CD4-positive, CD25-positive, alpha-beta regulatory T cell (primary cell): ENCODE results near the gene CDH23. TPM values are rescaled to one million over a fixed set of nuclear protein-coding genes. Genes with fewer than 3 reads are reported as not detected.
A peak's percentile ranks its signal among the peaks of the same experiment; 100 is the strongest.
"Not testable (repeated sequence)": the region's sequence is repeated elsewhere in the genome, so short reads cannot be mapped to it uniquely, and the experiment has no call there.

Experiments
- ATAC-seq, 2 donors: fragments of 150-1000 bp; cut with Tn5 transposase; one replicate each; pipeline ENCODE4 v1.10.0; 2021; ENCODE audit warnings: low read depth in 2 of 2, moderate number of reproducible peaks in 2 of 2, moderate library complexity in 1 of 2
- DNase-seq, 3 donors: peaks; one replicate each; pipeline versions ENCODE4 v3.0.0 to v3.0.0-alpha.2; 2012 to 2022; ENCODE audit warnings: mixed read lengths in 1 of 3
- H3K27ac ChIP-seq: one replicate; pipeline ENCODE4 v1.7.0; 2013; ENCODE audit warnings: mild to moderate bottlenecking, low read length; ENCODE audit not compliant: insufficient read depth, poor library complexity, severe bottlenecking
- H3K27me3 ChIP-seq: one replicate; pipeline ENCODE4 v1.7.0; 2013; ENCODE audit warnings: low read length; ENCODE audit not compliant: control insufficient read depth, insufficient read depth
- H3K36me3 ChIP-seq: one replicate; pipeline ENCODE4 v1.7.0; 2013; ENCODE audit warnings: mild to moderate bottlenecking, low read length, moderate library complexity; ENCODE audit not compliant: control insufficient read depth, insufficient read depth
- H3K4me1 ChIP-seq: 2 replicates; pipeline ENCODE4 v1.7.0; 2013; ENCODE audit warnings: mild to moderate bottlenecking, low read length; ENCODE audit not compliant: insufficient read depth, control insufficient read depth, poor library complexity, severe bottlenecking
- H3K4me3 ChIP-seq: one replicate; pipeline ENCODE4 v1.7.0; 2013; ENCODE audit warnings: low read depth, mild to moderate bottlenecking, low read length, moderate library complexity
- H3K9me3 ChIP-seq, 2 experiments: 1 replicate in 1 of 2; 2 replicates in 1 of 2; pipeline ENCODE4 v1.7.0; 2013; ENCODE audit warnings: low read length in 2 of 2, mild to moderate bottlenecking in 1 of 2, moderate library complexity in 1 of 2; ENCODE audit not compliant: control insufficient read depth in 2 of 2
- H3K27ac Mint-ChIP-seq, 3 donors: one replicate each; pipeline ENCODE4 v1.8.0; 2020 to 2022; ENCODE audit warnings: mild to moderate bottlenecking in 3 of 3, mixed read lengths in 3 of 3, moderate library complexity in 2 of 3
- H3K27me3 Mint-ChIP-seq: one replicate; pipeline ENCODE4 v1.8.0; 2022; ENCODE audit warnings: mild to moderate bottlenecking, mixed read lengths
- H3K36me3 Mint-ChIP-seq: one replicate; pipeline ENCODE4 v1.8.0; 2020; ENCODE audit warnings: mixed read lengths
- H3K4me1 Mint-ChIP-seq, 4 donors: one replicate each; pipeline ENCODE4 v1.8.0; 2020 to 2022; ENCODE audit warnings: mixed read lengths in 4 of 4, mild to moderate bottlenecking in 1 of 4
- H3K4me3 Mint-ChIP-seq, 4 donors: one replicate each; pipeline ENCODE4 v1.8.0; 2020 to 2022; ENCODE audit warnings: mild to moderate bottlenecking in 4 of 4, mixed read lengths in 4 of 4, moderate library complexity in 3 of 4
- H3K9me3 Mint-ChIP-seq, 7 donors: one replicate each; pipeline ENCODE4 v1.8.0; 2020 to 2022; ENCODE audit warnings: mixed read lengths in 7 of 7, mild to moderate bottlenecking in 3 of 7, moderate library complexity in 2 of 7
- polyA plus RNA-seq, 4 donors: library from polyadenylated mRNA; unstranded; fragments of 300-500 nt; fragmentation: Illumina TruSeq; gene quantifications; one replicate each; pipeline ENCODE4 v1.2.3, GENCODE V29; 2021
- total RNA-seq: library from RNA; stranded (reverse); gene quantifications from one replicate; pipeline ENCODE4 v1.2.3, GENCODE V29; 2022

Gene CDH23
- total and polyA plus RNA-seq, 5 donors from 2014 or later, result 0.17 to 5.6 (median 1.1) TPM

DNA sequence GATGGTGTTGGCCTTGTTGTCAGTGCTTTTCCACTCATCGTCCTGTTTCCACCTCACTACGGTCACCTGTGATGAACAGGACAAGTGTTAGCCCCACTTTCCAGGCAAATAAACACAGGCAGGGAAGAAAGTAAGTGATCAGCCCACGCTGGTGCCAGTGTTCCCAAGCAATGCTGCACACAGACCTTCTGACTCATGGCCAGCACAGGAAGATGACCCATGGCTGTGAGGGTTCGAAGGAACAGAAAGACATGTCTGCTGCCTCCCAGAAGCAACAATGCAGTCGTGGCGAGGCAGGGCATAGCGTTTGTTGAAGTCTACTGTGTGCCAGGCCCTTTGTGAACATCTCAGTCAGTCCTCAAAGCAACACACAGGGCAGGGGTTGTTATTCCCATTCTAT, 41.9 kb upstream of the CDH23 start:
- no peak for DNase-seq
- no peak overlapping the region for H3K27ac Mint-ChIP-seq
- H3K9me3 Mint-ChIP-seq, result no peaks in the 10 kb centered on the region
- Histone ChIP-seq H3K36me3 (peaks cover 25% of the 10 kb centered on the region), H3K4me1 (no peaks in the 10 kb centered on the region), H3K27ac (no peak overlapping the region), H3K4me3 (no peak overlapping the region), H3K9me3 (no peaks in the 10 kb centered on the region), H3K27me3 (no peaks in the 10 kb centered on the region)
- no peaks in the 10 kb centered on the region for H3K4me1 Mint-ChIP-seq
- no peak overlapping the region for H3K4me3 Mint-ChIP-seq
- H3K36me3 Mint-ChIP-seq, result peaks cover 45% of the 10 kb centered on the region
- ATAC-seq, result no peak
- no peaks in the 10 kb centered on the region for H3K27me3 Mint-ChIP-seq

GRCh38 chr10:71355886-71356285, 40.8 kb upstream of the CDH23 start:
- peaks cover 40% of the 10 kb centered on the region for H3K36me3 Mint-ChIP-seq
- ATAC-seq (no peak), DNase-seq (no peak)
- Histone ChIP-seq H3K9me3 (no peaks in the 10 kb centered on the region), H3K27ac (no peak overlapping the region), H3K4me3 (no peak overlapping the region), H3K4me1 (no peaks in the 10 kb centered on the region), H3K36me3 (peaks cover 23% of the 10 kb centered on the region), H3K27me3 (no peaks in the 10 kb centered on the region)
- H3K4me3 Mint-ChIP-seq, result no peak overlapping the region
- H3K27ac Mint-ChIP-seq, result no peak overlapping the region
- no peaks in the 10 kb centered on the region for H3K9me3 Mint-ChIP-seq
- no peaks in the 10 kb centered on the region for H3K4me1 Mint-ChIP-seq
- H3K27me3 Mint-ChIP-seq, result no peaks in the 10 kb centered on the region

DNA sequence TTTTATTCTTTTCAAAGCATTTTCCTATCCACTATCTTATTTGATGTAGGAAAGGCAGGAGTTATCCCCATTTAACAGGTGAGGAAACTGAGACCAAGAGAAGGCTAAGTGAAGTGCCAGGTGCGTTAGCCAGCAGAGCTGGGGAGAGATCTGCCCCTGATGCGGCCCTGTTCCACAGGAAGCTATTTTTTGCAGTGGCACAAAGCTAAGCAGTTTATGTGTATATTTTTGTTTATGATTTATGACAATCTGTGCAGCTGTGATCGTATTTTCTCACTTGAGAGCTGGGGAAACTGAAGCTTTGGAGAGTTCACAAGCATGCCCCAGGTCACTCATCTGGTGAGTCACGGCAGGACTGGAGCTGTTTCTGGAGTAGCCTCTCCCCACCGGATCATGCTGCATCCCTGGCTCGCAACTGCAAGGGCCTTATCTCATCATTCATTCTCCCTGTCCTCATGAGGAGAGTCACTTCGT, 38.9 kb upstream of the CDH23 start:
- H3K4me3 Mint-ChIP-seq, result no peak overlapping the region
- H3K27ac ChIP-seq, result no peak overlapping the region
- no peaks in the 10 kb centered on the region for H3K9me3 Mint-ChIP-seq
- peak overlapping the region in 1 of 3 donors; percentile 67 for H3K27ac Mint-ChIP-seq
- DNase-seq, result no peak
- ATAC-seq, result no peak
- H3K36me3 Mint-ChIP-seq, result peaks cover 44% of the 10 kb centered on the region
- no peaks in the 10 kb centered on the region for H3K27me3 Mint-ChIP-seq
- H3K36me3 ChIP-seq, result peaks cover 23% of the 10 kb centered on the region
- H3K27me3 ChIP-seq, result no peaks in the 10 kb centered on the region
- no peaks in the 10 kb centered on the region for H3K4me1 Mint-ChIP-seq
- H3K4me1 ChIP-seq, result no peaks in the 10 kb centered on the region
- no peaks in the 10 kb centered on the region for H3K9me3 ChIP-seq
- H3K4me3 ChIP-seq, result no peak overlapping the region

DNA sequence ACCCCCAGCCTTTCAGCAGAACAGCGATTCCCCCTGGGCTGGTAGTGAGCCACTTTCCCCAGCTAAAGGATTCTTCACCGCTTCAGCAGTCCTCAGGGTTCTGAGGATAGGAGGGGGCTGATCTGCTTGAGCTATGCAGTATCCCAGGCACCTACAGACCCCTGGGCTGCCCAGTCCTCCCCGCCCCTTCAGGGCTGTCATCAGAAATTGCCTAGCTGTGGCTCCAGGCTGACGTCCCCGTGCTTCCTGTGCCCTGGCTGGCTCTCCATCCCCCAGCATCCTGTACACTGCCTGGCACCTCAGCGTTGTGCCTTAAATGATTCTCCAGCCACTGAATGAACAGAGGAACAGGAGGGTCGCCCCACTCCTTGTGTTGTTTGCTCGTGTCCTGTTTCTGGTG, 38.4 kb upstream of the CDH23 start:
- Mint-ChIP-seq H3K9me3 (no peaks in the 10 kb centered on the region), H3K36me3 (peaks cover 44% of the 10 kb centered on the region), H3K27ac (no peak overlapping the region), H3K4me3 (no peak overlapping the region), H3K27me3 (no peaks in the 10 kb centered on the region), H3K4me1 (no peaks in the 10 kb centered on the region)
- DNase-seq (no peak), ATAC-seq (no peak)
- Histone ChIP-seq H3K9me3 (no peaks in the 10 kb centered on the region), H3K36me3 (peaks cover 23% of the 10 kb centered on the region), H3K27ac (no peak overlapping the region), H3K4me1 (no peaks in the 10 kb centered on the region), H3K4me3 (no peak overlapping the region), H3K27me3 (no peaks in the 10 kb centered on the region)

DNA sequence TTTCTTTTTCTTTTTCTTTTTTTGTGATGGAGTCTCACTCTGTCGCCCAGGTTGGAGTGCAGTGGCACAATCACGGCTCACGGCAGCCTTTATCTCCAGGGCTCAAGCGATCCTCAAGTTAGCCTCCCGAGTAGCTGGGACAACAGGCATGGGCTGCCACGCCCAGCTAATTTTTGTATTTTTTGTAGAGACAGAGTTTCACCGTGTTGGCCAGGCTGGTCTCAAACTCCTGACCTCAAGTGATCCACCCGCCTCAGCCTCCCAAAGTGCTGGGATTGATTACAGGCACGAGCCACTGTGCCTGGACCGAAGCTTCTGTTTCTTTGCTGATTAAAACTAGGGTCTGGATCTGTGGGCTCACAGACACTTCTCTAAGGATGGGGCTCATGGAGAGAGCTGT, 37.8 kb upstream of the CDH23 start:
- H3K4me1 Mint-ChIP-seq, result not testable (repeated sequence)

GRCh38 chr10:71359364-71360046, 37.2 kb upstream of the CDH23 start:
- DNase-seq (no peak), ATAC-seq (peak in 1 of 2 donors; percentile 14)
- Histone ChIP-seq H3K9me3 (no peaks in the 10 kb centered on the region), H3K36me3 (peaks cover 23% of the 10 kb centered on the region), H3K4me3 (no peak overlapping the region), H3K27me3 (no peaks in the 10 kb centered on the region), H3K27ac (no peak overlapping the region), H3K4me1 (no peaks in the 10 kb centered on the region)
- H3K36me3 Mint-ChIP-seq, result peaks cover 50% of the 10 kb centered on the region
- no peaks in the 10 kb centered on the region for H3K4me1 Mint-ChIP-seq
- H3K9me3 Mint-ChIP-seq, result no peaks in the 10 kb centered on the region
- no peaks in the 10 kb centered on the region for H3K27me3 Mint-ChIP-seq
- no peak overlapping the region for H3K4me3 Mint-ChIP-seq
- peak overlapping the region in 1 of 3 donors; percentile 8 for H3K27ac Mint-ChIP-seq

More for the DNA sequence above, 37.8 kb upstream of the CDH23 start:
- H3K27ac ChIP-seq, H3K27me3 Mint-ChIP-seq, H3K27ac Mint-ChIP-seq, H3K9me3 ChIP-seq, H3K27me3 ChIP-seq, ATAC-seq, H3K9me3 Mint-ChIP-seq, H3K4me3 Mint-ChIP-seq, H3K4me1 ChIP-seq, DNase-seq, H3K4me3 ChIP-seq: not testable (repeated sequence)
- H3K36me3 ChIP-seq, result peaks cover 23% of the 10 kb centered on the region
- H3K36me3 Mint-ChIP-seq, result peaks cover 45% of the 10 kb centered on the region

DNA sequence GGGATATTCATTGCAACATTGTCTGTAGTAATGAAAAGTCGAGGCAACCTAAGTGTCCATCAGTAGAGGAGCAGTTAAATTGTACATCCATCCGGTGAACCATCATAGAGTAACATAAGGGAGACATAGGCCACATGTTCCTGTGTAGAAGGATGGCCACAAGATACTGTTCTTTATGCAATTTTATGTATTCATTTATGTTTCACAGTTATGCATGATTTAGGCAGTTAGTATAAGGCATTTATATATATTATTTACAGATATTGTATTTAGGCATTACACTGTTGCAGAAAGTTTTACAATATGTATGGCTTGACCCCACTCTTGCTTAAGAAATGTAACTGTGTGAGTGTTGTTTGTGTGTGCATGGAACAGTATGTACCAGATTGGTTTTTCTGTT, 36.0 kb upstream of the CDH23 start:
- Histone ChIP-seq H3K4me1 (no peaks in the 10 kb centered on the region), H3K27me3 (no peaks in the 10 kb centered on the region), H3K4me3 (no peak overlapping the region), H3K27ac (no peak overlapping the region), H3K36me3 (peaks cover 20% of the 10 kb centered on the region), H3K9me3 (no peaks in the 10 kb centered on the region)
- Mint-ChIP-seq H3K27me3 (no peaks in the 10 kb centered on the region), H3K36me3 (peaks cover 48% of the 10 kb centered on the region), H3K9me3 (no peaks in the 10 kb centered on the region), H3K4me3 (no peak overlapping the region), H3K27ac (no peak overlapping the region), H3K4me1 (no peaks in the 10 kb centered on the region)
- DNase-seq (no peak), ATAC-seq (no peak)

GRCh38 chr10:71361581-71361980, 35.1 kb upstream of the CDH23 start:
- H3K36me3 Mint-ChIP-seq, result peaks cover 43% of the 10 kb centered on the region

More at GRCh38 chr10:71361581-71361980, 35.1 kb upstream of the CDH23 start:
- Mint-ChIP-seq H3K9me3 (no peaks in the 10 kb centered on the region), H3K27ac (no peak overlapping the region), H3K4me3 (no peak overlapping the region), H3K4me1 (no peaks in the 10 kb centered on the region), H3K27me3 (no peaks in the 10 kb centered on the region)
- H3K27me3 ChIP-seq, result no peaks in the 10 kb centered on the region
- ATAC-seq (no peak), DNase-seq (no peak)
- H3K4me1 ChIP-seq, result no peaks in the 10 kb centered on the region
- H3K27ac ChIP-seq, result no peak overlapping the region
- H3K9me3 ChIP-seq, result no peaks in the 10 kb centered on the region
- no peak overlapping the region for H3K4me3 ChIP-seq
- peaks cover 12% of the 10 kb centered on the region for H3K36me3 ChIP-seq
